T-helper 1 cell treated with Interleukin-12 subunit alpha and Interleukin-12 subunit beta and Interleukin-4 antibody, amounts not matched to agents 30 μg/mL and 1 μg/mL, for 36 hours (primary cell): ENCODE data around the gene IL18.
"Not testable (repeated sequence)": the region's sequence is repeated elsewhere in the genome, so short reads cannot be mapped to it uniquely, and the experiment has no call there.

Source experiments
- H3K27ac Mint-ChIP-seq: one replicate; pipeline ENCODE4 v1.8.0; 2021; ENCODE audit warnings: mild to moderate bottlenecking, mixed read lengths
- H3K27me3 Mint-ChIP-seq: one replicate; pipeline ENCODE4 v1.8.0; 2021; ENCODE audit warnings: low read depth, mixed read lengths
- H3K36me3 Mint-ChIP-seq: one replicate; pipeline ENCODE4 v1.8.0; 2021; ENCODE audit warnings: low read depth, mixed read lengths
- H3K4me1 Mint-ChIP-seq: one replicate; pipeline ENCODE4 v1.8.0; 2021; ENCODE audit warnings: low read depth, mixed read lengths
- H3K4me3 Mint-ChIP-seq: one replicate; pipeline ENCODE4 v1.8.0; 2021; ENCODE audit warnings: mild to moderate bottlenecking, moderate library complexity, mixed read lengths
- H3K9me3 Mint-ChIP-seq: one replicate; pipeline ENCODE4 v1.8.0; 2021; ENCODE audit warnings: mixed read lengths

IL18 gene

DNA sequence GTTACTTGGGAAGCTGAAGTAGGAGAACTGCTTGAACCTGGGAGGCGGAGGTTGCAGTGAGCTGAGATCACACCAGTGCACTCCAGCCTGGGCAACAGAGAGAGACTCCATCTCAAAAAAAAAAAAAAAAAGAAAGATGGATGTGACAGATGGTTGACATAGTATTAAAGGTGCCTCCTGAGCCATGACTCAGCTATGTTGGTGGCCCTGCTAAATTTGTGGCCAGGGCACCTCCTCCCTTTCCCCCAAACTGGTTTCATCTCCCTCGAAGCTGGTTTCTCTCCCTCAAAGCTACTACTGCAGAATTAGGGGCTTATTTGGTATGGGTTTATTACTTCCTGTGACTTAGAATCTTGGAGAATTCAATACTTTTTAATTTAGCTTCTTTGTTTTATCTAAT, 45.7 kb downstream of the IL18 start:
- Mint-ChIP-seq H3K4me1 (peaks cover 2% of the 10 kb centered on the region), H3K4me3 (no peak overlapping the region), H3K9me3 (no peaks in the 10 kb centered on the region), H3K27me3 (no peaks in the 10 kb centered on the region), H3K36me3 (no peaks in the 10 kb centered on the region), H3K27ac (no peak overlapping the region)

GRCh38 chr11:112115386-112115785, 48.5 kb downstream of the IL18 start:
- Mint-ChIP-seq H3K36me3 (no peaks in the 10 kb centered on the region), H3K27me3 (no peaks in the 10 kb centered on the region), H3K9me3 (no peaks in the 10 kb centered on the region), H3K27ac (no peak overlapping the region), H3K4me1 (peaks cover 2% of the 10 kb centered on the region), H3K4me3 (no peak overlapping the region)

- H3K4me1 Mint-ChIP-seq = peaks cover 2% of the 10 kb centered on the region
- H3K36me3 Mint-ChIP-seq = no peaks in the 10 kb centered on the region
- no peak overlapping the region for H3K4me3 Mint-ChIP-seq
- H3K27me3 Mint-ChIP-seq = no peaks in the 10 kb centered on the region
- no peaks in the 10 kb centered on the region for H3K9me3 Mint-ChIP-seq
- H3K27ac Mint-ChIP-seq = no peak overlapping the region
Measured at GRCh38 chr11:112114460-112114859, 49.4 kb downstream of the IL18 start.

DNA sequence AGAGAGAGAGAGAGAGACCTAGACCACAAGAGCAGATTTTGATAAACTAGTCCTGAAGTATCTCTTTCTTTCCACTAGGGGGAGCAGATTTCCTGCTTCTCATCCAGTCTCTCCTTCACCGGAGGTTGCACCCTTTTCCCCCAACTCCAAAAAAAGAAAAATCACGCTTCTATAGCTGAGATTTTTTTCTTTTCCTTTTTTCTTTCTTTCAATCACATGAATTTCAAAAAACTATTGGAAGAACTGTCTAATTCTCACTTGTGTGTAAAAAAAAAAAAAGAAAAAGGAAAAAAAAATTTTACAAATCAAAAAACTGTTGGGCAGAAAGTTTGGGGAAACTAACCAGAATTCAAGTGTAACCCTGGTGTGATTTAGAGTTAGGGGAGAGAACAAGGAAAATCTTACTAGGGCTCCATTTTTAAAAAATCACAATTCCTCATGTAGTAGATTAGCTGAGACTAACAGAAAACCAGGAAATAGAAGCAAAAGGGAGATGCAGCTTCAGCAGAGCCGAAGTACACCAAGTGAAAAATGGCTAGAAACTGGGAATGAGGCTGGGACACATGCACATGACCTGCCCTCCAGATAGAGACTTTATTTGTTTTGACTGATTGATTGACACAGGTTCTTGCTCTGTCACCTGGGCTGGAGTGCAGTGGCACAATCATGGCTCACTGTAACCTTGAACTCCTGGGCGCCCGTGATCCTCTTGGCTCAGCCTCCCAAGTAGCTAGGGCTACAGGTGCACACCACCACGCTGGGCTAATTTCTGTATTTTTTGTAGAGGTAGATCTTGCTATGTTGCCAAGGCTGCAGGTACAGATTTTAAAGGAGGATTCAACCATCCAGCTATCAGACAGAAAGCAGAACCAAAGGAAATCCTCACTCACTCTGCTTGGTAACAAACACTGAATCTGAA, 50.1 kb downstream of the IL18 start:
- H3K9me3 Mint-ChIP-seq = no peaks in the 10 kb centered on the region
- no peak overlapping the region for H3K4me3 Mint-ChIP-seq
- H3K36me3 Mint-ChIP-seq = no peaks in the 10 kb centered on the region
- H3K27ac Mint-ChIP-seq = no peak overlapping the region
- H3K4me1 Mint-ChIP-seq = peaks cover 2% of the 10 kb centered on the region
- no peaks in the 10 kb centered on the region for H3K27me3 Mint-ChIP-seq

- no peaks in the 10 kb centered on the region for H3K27me3 Mint-ChIP-seq
- H3K27ac Mint-ChIP-seq = no peak overlapping the region
- no peak overlapping the region for H3K4me3 Mint-ChIP-seq
- no peaks in the 10 kb centered on the region for H3K9me3 Mint-ChIP-seq
- no peaks in the 10 kb centered on the region for H3K36me3 Mint-ChIP-seq
- H3K4me1 Mint-ChIP-seq = no peaks in the 10 kb centered on the region
Measured at GRCh38 chr11:112106070-112106469, 57.8 kb downstream of the IL18 start.

DNA sequence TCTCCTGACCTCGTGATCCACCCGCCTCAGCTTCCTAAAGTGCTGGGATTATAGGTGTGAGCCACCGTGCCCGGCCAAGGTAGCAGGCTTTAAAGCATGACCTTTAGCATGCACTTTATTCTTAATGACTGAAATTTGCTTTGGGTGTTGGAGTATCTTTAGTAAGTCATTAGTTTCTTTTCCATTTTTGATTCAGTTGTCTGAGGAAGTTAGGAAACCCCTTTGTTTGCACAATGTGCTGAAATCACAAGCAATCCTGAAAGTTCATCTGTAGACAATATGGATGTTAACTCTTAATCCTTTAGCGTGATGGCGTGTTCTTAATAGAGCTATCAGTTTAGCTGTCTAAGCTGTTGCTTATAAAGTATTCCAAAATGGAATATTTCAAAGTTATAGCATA, 60.4 kb downstream of the IL18 start:
- Mint-ChIP-seq H3K36me3 (peaks cover 2% of the 10 kb centered on the region), H3K27ac (no peak overlapping the region), H3K27me3 (no peaks in the 10 kb centered on the region), H3K9me3 (no peaks in the 10 kb centered on the region), H3K4me3 (no peak overlapping the region), H3K4me1 (no peaks in the 10 kb centered on the region)

DNA sequence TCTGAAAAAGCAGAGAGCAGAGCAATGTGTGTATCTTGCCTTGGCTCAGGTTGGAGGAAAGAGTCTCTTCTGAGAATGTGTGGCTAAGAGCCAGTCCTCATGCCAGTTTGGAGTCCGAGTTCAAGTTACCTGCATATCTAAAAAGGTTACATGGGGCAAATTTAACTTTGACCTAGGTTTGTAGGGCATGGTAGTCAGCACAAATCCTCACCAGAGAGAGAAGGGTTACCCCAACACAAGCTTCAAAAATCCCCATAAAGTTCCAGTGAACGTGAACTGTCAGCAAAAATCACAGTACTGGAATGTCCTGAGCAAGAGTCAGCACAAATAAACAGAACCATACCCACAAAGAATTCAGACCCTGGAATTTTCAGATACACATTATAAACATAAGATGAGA, 63.4 kb downstream of the IL18 start:
- no peak overlapping the region for H3K27ac Mint-ChIP-seq
- H3K9me3 Mint-ChIP-seq = no peaks in the 10 kb centered on the region
- H3K27me3 Mint-ChIP-seq = no peaks in the 10 kb centered on the region

DNA sequence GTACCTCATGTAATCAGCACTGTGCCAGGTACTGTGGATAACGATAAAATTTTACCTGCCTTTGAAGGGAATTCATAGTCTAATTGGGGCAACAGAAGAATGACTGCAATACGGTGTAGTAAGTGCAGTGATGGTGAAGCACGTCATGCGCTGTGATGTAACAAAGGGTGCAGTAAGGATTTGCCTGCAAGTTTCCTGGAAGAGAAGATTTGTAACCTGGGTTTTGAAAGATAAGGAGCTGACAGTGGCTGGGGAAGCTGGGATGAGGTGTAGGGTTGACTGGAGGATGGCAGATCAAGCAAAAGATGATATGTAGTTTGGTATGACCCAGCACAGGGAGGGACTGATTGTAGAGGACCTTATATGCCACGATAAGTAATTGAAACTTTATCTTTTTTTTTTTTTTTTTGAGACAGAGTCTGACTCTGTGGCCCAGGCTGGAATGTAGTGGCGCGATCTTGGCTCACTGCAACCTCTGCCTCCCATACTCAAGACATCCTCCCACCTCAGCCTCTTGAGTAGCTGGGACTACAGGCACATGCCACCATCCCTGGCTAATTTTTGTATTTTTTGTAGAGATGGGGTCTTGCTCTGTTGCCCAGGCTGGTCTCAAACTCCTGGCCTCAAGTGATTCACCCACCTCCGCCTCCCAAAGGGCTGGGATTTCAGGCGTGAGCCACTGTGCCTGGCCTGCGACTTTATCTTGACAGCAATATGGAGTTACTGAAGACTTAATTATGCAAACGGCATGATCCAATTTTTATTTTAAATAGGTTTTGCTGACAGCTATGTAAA, 66.0 kb downstream of the IL18 start:
- no peak overlapping the region for H3K27ac Mint-ChIP-seq
- no peaks in the 10 kb centered on the region for H3K9me3 Mint-ChIP-seq
- no peaks in the 10 kb centered on the region for H3K27me3 Mint-ChIP-seq
- no peak overlapping the region for H3K4me3 Mint-ChIP-seq
- peaks cover 13% of the 10 kb centered on the region for H3K36me3 Mint-ChIP-seq
- no peaks in the 10 kb centered on the region for H3K4me1 Mint-ChIP-seq

More for the DNA sequence above, 63.4 kb downstream of the IL18 start:
- Mint-ChIP-seq H3K4me3 (no peak overlapping the region), H3K4me1 (no peaks in the 10 kb centered on the region), H3K36me3 (peaks cover 11% of the 10 kb centered on the region)

DNA sequence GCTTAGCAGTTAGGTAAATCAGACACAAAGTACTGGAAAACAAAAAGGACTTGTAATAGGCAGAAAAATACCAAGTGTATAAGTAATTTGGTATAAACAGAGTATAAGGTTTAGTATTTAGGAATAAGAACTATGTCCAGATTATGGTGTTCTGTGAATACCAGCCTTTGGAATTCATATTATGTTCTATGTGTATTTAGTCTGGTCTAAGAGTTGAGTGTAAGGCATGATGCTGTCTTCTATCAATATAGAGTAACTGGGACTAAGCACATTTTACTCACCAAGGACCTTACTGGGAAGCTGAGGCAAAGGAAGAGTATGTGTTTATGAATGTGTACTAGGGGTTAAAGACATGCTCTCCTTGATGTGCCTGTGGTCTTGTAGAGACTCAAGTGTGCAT, 67.7 kb downstream of the IL18 start:
- peaks cover 22% of the 10 kb centered on the region for H3K36me3 Mint-ChIP-seq
- peaks cover 4% of the 10 kb centered on the region for H3K4me1 Mint-ChIP-seq

GRCh38 chr11:112095302-112095701, 68.6 kb downstream of the IL18 start:
- H3K27ac Mint-ChIP-seq, H3K4me3 Mint-ChIP-seq, H3K9me3 Mint-ChIP-seq: not testable (repeated sequence)

More for the DNA sequence above, 67.7 kb downstream of the IL18 start:
- no peaks in the 10 kb centered on the region for H3K27me3 Mint-ChIP-seq
- H3K4me3 Mint-ChIP-seq = no peak overlapping the region
- H3K9me3 Mint-ChIP-seq = no peaks in the 10 kb centered on the region
- H3K27ac Mint-ChIP-seq = no peak overlapping the region

More at GRCh38 chr11:112095302-112095701, 68.6 kb downstream of the IL18 start:
- not testable (repeated sequence) for H3K27me3 Mint-ChIP-seq, H3K4me1 Mint-ChIP-seq
- H3K36me3 Mint-ChIP-seq = peaks cover 26% of the 10 kb centered on the region
